ENCODE measurements around the gene FAM168B. TPM values are rescaled to one million over a fixed set of nuclear protein-coding genes. Genes with fewer than 3 reads are reported as not detected.

FAM168B gene
- total RNA-seq, 1 experiment from 2014 or later: 111 TPM

GRCh38 chr2:131045286-131046027 is 47.8 kb downstream of the FAM168B start:
- intact Hi-C loops (cut with micrococcal nuclease; ENCODE audit: unreplicated experiment): no loop called here

GRCh38 chr2:131044757-131045150 is 48.5 kb downstream of the FAM168B start:
- H3K9me3 Mint-ChIP-seq (ENCODE audit: low read depth, unreplicated experiment): no peaks in the 10 kb centered on the region
- no peak overlapping the region for H3K4me3 Mint-ChIP-seq (ENCODE audit: low read depth, unreplicated experiment)
- TF ChIP-seq CTCF (IDR thresholded peaks at IDR 0.05; ENCODE audit: unreplicated experiment): no peak
- H3K27ac Mint-ChIP-seq (ENCODE audit: unreplicated experiment): no peak overlapping the region
- peaks cover 34% of the 10 kb centered on the region for H3K36me3 Mint-ChIP-seq (ENCODE audit: insufficient read depth, unreplicated experiment)
- intact Hi-C loops (cut with micrococcal nuclease; ENCODE audit: unreplicated experiment): no loop called here
- BruUV-seq (replicated peaks): no TSS peak
- no peak for DNase-seq
- H3K27me3 Mint-ChIP-seq (ENCODE audit: unreplicated experiment): no peaks in the 10 kb centered on the region
- CTCF ChIA-PET: no interaction called here
- no peaks in the 10 kb centered on the region for H3K4me1 Mint-ChIP-seq (ENCODE audit: low read depth, unreplicated experiment)

More at GRCh38 chr2:131045286-131046027, 47.8 kb downstream of the FAM168B start:
- H3K4me1 Mint-ChIP-seq (ENCODE audit: low read depth, unreplicated experiment): no peaks in the 10 kb centered on the region
- BruUV-seq (replicated peaks): no TSS peak
- no peak for TF ChIP-seq CTCF (IDR thresholded peaks at IDR 0.05; ENCODE audit: unreplicated experiment)
- DNase-seq: no peak
- H3K27ac Mint-ChIP-seq (ENCODE audit: unreplicated experiment): no peak overlapping the region
- H3K27me3 Mint-ChIP-seq (ENCODE audit: unreplicated experiment): no peaks in the 10 kb centered on the region
- no peak overlapping the region for H3K4me3 Mint-ChIP-seq (ENCODE audit: low read depth, unreplicated experiment)
- peaks cover 40% of the 10 kb centered on the region for H3K36me3 Mint-ChIP-seq (ENCODE audit: insufficient read depth, unreplicated experiment)
- H3K9me3 Mint-ChIP-seq (ENCODE audit: low read depth, unreplicated experiment): no peaks in the 10 kb centered on the region
- CTCF ChIA-PET: no interaction called here

GRCh38 chr2:131044075-131044756 is 49.0 kb downstream of the FAM168B start:
- Mint-ChIP-seq H3K9me3 (ENCODE audit: low read depth, unreplicated experiment) (no peaks in the 10 kb centered on the region), H3K36me3 (ENCODE audit: insufficient read depth, unreplicated experiment) (peaks cover 28% of the 10 kb centered on the region), H3K27me3 (ENCODE audit: unreplicated experiment) (no peaks in the 10 kb centered on the region), H3K27ac (ENCODE audit: unreplicated experiment) (no peak overlapping the region), H3K4me1 (ENCODE audit: low read depth, unreplicated experiment) (no peaks in the 10 kb centered on the region), H3K4me3 (ENCODE audit: low read depth, unreplicated experiment) (no peak overlapping the region)
- no peak for TF ChIP-seq CTCF (IDR thresholded peaks at IDR 0.05; ENCODE audit: unreplicated experiment)
- BruUV-seq (replicated peaks): no TSS peak
- CTCF ChIA-PET: no interaction called here
- intact Hi-C loops (cut with micrococcal nuclease; ENCODE audit: unreplicated experiment): no loop called here
- DNase-seq: no peak

- no peaks in the 10 kb centered on the region for H3K27me3 Mint-ChIP-seq (ENCODE audit: unreplicated experiment)
- no peaks in the 10 kb centered on the region for H3K4me1 Mint-ChIP-seq (ENCODE audit: low read depth, unreplicated experiment)
- intact Hi-C loops (cut with micrococcal nuclease; ENCODE audit: unreplicated experiment): no loop called here
- no peaks in the 10 kb centered on the region for H3K9me3 Mint-ChIP-seq (ENCODE audit: low read depth, unreplicated experiment)
- CTCF ChIA-PET: no interaction called here
- BruUV-seq (replicated peaks): no TSS peak
- H3K4me3 Mint-ChIP-seq (ENCODE audit: low read depth, unreplicated experiment): no peak overlapping the region
- no peak for TF ChIP-seq CTCF (IDR thresholded peaks at IDR 0.05; ENCODE audit: unreplicated experiment)
- peaks cover 22% of the 10 kb centered on the region for H3K36me3 Mint-ChIP-seq (ENCODE audit: insufficient read depth, unreplicated experiment)
- H3K27ac Mint-ChIP-seq (ENCODE audit: unreplicated experiment): no peak overlapping the region
- DNase-seq: no peak
These were observed 49.8 kb downstream of the FAM168B start for GRCh38 chr2:131043199-131044074.
